ENCODE results near the gene ARVCF.

ARVCF gene

GRCh38 chr22:20014526-20015186 lies 2.0 kb downstream of the ARVCF start:
- DNase-seq = no peak

GRCh38 chr22:20013382-20013871 lies 3.2 kb downstream of the ARVCF start:
- DNase-seq = no peak

DNA sequence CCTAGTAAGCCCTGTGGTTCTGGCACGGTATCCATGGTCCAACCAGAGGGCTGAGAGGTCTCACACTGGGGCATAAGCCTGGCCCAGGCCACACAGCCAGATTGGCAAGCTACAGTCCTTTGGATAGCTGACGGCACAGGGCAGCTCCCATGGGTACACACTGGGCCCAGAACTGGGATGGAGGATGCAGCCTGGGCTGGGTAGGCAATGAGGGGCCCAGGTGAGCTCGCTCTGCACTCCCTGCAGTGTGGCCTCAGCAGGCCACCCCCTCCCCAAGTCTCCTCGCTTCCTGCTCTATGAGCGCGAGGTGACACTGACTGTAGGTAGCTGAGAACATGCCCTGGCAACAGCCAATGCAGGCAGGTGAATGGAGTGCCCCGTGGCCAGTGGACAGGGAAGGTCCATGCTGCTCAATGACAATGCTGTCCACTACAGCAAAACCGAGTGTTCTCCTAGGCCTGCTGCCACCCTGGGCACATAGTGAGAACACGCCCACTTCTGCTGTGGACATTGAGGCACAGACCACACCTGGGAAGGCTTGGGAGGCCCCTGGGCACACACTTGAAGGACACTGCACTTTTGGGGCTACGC lies 3.8 kb downstream of the ARVCF start:
- DNase-seq = no peak

- DNase-seq = no peak
These were observed 4.5 kb downstream of the ARVCF start for GRCh38 chr22:20011993-20012740.

DNA sequence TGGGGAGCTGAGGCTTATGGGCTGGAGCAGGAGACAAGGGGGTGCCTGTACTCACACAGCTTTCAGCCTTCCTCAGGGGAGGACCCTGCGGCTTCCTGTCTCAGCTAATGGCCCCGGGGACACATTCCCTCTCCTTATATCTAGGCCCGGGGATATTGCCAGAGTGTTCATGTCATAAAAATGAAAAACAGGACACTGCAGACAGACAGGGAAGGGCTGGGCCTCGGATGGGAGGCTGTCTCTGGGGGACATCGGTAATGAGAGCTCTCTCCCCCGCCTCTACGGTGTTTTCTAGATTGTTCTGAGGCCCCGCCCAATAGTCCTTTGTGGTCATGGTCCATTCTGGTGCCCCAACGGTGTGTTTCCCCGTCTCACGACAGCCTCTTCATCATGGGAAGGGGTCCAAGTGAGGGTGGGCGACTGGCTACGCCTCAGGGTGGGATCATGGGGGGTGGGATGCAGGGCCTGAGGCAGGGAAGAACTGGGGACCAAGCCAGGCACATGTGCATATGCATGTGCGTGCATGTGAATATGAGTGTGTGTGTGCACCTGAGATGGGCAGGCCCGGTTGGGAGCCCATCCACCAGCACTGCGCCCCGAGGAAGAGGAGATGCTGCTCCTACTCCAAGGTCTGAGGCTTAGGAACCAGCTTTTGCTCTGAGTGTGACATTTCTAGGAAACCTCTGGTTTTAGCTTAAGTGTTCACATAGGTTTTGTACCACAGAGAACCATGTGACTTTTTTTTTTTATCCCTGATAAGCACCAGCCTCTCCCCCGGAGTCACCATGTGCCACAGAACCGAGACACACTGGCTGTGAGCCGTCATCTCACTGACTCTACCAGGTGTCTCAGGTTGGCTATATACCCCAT lies 5.3 kb downstream of the ARVCF start:
- no peak for DNase-seq

DNA sequence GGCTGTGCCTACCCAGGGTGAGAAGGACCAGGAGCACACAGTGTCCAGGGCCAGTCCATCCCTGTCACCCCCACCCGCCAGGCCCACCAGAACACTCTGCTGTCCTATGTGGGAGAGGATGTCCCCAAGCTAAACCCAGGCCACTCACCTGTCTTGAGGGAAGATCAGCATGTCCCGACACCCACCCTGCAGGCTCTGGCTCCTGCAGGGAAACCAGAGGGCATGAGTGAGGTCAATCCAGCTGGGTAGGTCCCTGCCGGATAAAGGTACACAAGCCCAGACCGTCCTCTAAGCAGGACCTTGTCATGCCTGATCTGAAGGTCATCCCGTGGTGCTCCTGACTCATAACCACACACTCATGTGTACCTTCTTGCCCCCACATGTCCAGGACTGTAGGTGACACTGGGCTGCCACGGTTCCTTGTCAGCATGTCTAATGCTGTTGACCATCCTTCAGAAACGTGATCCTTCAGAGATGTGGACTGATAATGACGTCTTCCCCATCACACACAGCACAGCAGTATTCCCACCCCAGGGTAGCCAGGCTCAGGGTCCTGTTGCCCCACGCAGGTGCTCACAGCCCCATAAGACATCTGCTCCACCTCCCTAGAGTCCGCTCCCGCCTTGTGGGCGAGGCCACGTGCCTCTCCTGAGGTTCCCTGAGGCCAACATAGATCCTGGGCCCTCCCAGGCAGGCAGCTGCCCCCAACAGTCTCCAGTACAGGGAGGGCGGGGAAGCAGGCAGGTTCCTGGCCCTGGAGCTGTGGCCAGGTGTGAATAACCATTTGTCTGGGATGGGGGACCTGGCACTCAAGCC lies 6.1 kb downstream of the ARVCF start:
- DNase-seq = no peak

DNA sequence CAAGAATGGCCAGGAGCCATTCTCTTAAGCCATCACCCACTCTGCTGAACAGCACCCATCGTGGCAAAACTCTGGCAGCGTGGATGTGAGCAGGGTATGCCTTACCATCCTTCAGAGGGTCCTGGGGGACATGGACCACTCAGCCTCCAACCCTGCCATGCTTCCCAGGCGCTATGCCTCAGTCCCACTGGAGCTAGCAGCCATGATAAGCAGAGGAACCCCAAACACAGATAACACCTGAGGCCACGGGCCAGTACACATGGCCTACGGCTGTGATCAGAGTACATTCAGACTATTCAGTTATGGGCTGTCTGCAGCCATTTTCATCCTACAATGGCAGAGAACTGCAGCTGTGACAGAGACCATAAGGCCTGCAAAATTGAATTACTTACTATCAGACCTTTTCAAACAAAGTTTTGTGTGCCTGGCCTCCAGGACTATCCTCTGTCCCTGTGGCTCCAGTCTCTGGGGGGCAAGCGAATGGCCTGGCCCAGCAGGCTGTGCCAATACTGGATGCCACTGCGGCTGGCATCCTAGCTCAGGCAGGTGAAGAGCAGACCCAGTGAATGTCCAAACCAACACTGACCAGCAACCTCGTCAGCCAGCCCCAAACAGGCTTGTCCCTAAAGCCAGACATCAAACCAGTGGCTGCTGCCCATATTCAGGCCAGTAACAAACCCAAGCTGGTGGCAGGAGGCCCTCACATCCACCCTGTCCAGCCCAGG lies 6.9 kb downstream of the ARVCF start:
- no peak for DNase-seq

DNA sequence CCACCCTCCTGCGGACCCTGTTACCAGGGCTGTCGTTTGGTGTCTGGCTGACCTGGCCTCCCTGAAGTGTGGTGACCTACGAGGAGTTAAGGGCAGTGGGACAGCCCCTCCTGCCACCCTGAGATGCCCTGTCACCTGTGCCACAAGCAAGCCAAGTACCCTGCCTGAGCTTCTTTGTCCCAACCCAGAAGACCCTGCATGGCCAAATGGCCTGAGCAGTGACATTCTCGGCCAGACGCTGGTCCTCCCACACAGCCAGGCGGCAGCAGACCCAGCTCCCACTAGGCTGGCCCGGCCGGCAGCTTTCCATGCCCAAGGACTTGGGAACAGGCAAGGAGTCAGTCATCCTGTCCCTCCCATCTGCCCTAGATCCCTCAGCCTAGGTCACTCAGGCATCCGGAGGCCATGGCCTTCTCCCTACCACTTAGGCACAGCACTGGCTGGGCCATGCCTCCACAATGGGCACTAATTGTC lies 7.6 kb downstream of the ARVCF start:
- DNase-seq = no peak

DNA sequence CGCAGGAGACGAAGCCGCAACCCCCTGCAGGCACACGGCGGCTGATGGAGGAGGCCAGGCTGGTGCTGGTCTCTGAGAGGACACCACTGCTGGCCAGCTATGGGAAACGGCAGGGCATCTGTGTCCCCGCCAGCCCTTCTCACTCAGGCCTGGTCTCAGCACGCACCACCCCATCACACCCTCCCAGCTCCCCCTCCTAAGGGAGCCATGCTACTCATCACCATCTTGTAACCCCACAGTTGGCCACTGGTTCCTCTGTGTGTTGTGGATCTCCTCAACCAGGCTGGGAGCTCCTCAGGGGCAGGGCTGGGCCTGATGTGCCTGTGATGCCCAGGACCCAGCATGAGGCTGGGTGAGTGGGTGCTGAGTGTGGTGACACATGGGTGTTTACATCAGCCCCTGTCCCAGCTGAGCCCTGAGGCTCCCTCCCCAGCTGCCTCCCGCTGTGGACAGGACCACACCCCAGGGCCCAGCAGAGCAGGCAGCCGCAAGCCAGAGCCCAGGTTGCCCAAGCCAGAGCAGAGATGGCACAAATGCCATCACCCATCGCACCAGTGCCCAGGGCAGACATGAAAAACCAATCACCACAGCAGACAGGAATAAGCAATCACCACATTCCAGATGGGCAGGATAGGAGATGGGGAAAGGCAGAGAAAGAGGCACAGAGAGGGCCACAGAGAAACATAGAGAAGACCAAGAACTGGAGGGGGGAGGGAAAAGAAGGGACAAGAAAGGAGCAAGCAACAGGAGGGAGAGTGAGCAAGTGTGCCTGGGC lies 8.2 kb downstream of the ARVCF start:
- DNase-seq = no peak

DNA sequence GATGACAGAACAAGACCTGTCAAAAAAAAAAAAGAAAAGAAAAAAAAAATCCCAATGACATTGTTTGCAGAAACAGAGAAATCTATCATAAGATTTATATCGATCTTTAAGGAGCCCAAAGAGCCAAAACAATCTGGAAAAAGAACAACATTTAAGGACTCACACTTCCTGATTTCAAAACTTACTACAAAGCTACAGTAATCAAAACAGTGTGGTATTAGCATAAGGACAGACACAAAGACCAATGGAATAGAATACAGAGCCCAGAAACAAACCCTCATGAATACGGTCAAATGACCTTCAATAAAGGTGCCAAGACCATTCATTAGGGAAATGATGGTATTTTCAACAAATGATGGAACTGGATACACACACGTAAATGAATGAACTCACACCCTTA lies 12.2 kb downstream of the ARVCF start:
- no peak for DNase-seq

DNA sequence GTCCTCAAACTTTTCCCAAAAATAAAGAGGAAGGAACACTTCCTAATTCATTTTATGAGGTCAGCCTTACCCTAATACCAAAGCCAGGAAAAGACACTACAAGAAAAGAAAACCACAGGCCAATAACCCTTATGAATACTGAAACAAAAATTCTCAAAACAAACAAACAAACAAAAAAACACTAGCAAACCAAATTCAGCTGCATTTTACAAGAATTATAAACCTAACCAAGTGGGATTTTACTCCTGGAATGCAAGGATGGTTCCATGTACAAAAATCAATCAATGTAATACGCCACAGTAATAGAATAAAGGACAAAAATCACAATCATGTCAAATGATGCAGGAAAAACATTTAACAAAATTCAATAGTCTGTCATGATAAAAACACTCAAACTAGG lies 13.3 kb downstream of the ARVCF start:
- no peak for DNase-seq

DNA sequence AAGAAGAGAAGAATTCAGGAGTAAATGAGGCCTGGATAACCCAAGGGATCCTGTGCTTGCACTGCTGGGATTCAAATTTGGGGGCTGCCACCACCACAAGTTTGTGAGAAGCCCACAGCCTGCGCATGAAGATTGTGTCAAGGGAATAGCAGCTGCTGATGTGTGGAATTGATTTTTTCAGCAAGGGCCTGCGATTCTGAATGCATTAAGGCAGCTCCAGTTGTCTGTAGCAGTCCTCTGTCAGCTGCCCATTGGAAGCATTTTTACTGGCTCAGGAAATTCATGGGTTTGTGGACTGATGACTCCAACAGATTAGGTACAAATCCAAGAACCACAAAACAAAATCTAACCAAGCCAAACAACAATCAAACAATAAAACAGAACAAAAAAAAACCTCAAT lies 14.0 kb downstream of the ARVCF start:
- DNase-seq = no peak

GRCh38 chr22:20002128-20002527 lies 14.5 kb downstream of the ARVCF start:
- no peak for DNase-seq

DNA sequence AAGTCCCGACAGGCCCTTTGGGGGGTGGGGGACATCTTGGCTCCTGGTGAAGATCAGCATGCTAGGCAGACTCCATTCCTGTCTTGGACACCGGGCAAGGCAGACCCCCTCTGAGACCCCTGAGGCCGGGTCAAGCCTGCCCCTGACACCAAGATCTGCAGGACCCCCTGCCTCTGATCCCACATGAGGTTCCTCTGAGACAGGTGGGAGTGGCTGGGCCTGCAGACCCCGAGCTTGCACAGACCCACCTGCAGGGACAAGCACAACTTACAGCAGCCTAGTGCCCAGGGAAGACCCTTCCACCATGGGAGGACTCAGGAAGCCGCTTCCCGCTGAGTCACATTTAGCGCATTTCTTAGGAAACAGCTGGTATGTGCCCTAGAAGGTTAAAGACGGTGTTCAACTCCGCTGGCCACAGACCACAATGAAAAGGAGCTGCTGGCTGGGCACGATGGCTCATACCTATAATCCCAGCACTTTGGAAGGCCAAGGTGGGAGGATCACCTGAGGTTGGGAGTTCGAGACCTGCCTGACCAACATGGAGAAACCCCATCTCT lies 15.5 kb downstream of the ARVCF start:
- DNase-seq = no peak

GRCh38 chr22:20000246-20001081 lies 16.2 kb downstream of the ARVCF start:
- no peak for DNase-seq

DNA sequence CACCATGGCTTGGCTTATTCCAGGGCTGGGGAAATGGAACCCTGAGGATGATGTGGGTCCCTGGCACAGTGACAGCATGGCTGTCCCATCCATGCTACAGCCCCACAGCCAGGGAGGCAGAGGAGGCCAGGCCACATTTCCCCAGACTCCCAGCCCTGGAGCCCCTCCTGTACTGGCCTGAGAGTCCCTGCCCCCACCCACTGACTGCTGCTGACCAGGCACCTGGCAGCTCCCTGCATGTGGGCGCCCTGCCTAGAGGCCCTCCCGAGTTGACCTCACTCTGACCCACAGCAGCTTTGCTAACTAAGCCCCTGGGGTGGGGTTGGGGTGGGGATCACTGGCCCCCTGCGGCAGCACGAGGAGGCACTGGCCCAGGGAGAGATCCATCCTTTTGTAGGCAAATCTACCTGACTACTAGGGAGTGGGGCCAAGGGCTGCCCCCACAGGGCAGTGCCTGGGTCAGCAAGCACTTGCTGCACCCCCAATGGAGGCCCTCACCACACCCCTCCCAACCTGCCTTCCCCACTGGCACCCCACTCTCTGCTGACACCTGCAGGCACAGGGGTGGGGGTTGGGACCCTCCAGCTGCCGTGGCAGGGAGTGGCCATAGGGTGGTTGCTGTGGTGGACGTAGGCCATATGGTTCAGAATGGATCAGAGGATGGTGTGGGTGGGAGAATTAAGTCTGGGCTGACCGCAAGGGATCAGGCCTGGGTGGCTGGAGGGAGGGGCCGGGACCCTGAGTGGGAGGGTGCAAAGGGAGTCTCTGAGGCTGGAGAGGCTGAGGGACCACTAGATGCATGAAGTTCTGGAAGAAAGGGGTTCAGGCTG lies 17.4 kb downstream of the ARVCF start:
- no peak for DNase-seq

DNA sequence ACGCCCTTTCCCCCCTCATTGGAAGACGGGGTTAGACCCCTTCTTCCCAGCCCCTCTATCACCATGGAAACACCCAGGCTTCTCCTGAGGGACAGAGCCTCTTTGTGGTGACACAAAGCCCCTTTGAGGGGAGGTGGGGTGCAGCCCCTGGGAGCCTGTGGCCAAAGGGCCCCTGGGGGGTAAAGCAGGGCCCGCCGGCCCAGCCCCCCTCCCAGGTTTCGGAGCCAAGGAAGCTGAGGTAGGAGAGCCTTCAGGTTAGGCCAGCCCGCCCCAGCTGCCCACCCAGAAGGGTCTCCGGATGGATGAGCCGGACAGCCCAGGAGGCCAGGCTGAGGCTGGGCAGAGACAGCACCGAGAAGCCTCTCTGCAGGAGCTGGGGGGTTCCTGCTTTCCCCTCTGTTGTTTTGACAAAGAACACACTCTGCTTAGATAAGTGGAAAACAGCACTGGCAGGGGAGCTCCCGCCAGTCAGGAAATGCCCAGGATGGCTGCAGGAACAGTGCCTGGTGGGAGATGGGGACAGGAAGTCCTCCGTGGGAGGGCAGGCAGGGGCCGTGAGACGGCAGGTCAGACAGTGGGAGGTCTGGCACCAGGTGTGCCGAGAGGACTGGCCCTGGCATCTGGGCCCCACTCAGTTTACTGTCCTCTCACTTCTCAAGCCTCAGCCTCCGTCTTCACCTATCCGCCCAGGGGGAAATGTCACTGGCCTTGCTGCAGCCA lies 18.2 kb downstream of the ARVCF start:
- DNase-seq = no peak

All from SHP77 treated with DMSO at 0.1 percent for 48 hours (cell line).